ENCODE results near the gene GPSM3.

GPSM3 gene

GRCh38 chr6:32223258-32224235, 31.1 kb upstream of the GPSM3 start, which contains the start of gene NOTCH4:
Gene NOTCH4 (minus strand): TSS chr6:32224067. CDS start chr6:32223928, 139 bp downstream.
- no peak for TF ChIP-seq CTCF (IDR thresholded peaks at IDR 0.05; ENCODE audit: low read depth, low read length)
- no peak within 1 kb of the TSS for H3K4me3 ChIP-seq (ENCODE audit: low read depth, low read length)

DNA sequence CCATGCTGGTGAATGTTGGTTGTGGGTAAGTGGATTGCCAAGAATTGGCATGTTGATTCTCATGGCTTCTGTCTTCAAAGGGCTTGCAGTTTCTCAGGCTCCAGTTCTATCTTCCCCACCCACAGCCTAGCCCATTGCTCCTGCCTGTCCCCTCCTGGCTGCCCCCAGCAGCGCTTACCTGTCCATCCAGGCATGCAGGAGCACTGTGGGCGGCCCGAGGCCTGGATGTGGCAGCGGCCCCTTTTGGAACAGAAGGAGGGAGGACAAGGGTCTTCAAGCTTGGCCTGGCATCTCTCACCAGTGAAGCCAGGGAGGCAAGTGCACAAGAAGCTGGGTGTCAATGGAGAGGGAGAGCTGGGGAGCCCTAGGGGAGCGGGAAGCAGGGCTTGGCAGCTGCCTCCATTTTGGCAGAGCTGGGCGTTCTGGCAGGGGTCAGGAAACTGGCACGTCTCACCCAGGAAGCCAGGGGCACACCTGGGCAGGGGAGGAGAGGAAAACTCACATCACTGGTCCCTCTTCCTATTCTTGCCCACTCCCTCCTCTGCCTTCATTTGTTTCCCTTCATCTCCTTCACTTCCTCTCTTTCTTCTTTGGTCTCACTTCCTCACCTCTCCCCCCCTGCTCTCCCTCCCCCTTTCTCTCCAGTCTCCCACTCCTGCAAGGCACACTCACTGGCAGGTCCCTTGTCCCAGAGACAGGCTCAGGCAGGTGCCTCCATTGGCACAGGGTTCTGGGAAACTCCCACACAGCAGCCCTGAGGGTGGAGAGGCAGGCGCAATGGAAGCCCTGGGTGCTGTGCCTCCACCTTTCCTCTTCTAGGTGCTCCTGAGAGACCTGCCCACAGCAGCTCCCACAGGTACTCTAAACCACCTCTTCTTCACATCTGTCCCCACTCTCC, 30.1 kb upstream of the GPSM3 start:
- no peaks in the 10 kb centered on the region for H3K36me3 ChIP-seq
- no peak for DNase-seq
- H3K27me3 ChIP-seq: peaks cover 28% of the 10 kb centered on the region
- TF ChIP-seq CTCF (IDR thresholded peaks at IDR 0.05; ENCODE audit: low read depth, low read length): no peak
- no peak overlapping the region for H3K4me3 ChIP-seq (ENCODE audit: low read depth, low read length)
- no peaks in the 10 kb centered on the region for H3K9me3 ChIP-seq
- no peaks in the 10 kb centered on the region for H3K4me1 ChIP-seq

More at GRCh38 chr6:32223258-32224235, 31.1 kb upstream of the GPSM3 start, which contains the start of gene NOTCH4:
- H3K4me1 ChIP-seq: no peaks in the 10 kb centered on the region
- no peaks in the 10 kb centered on the region for H3K9me3 ChIP-seq
- DNase-seq: no peak
- H3K36me3 ChIP-seq: no peaks in the 10 kb centered on the region
- H3K27me3 ChIP-seq: peaks cover 28% of the 10 kb centered on the region

- Histone ChIP-seq H3K9me3 (no peaks in the 10 kb centered on the region), H3K4me3 (ENCODE audit: low read depth, low read length) (no peak overlapping the region), H3K4me1 (no peaks in the 10 kb centered on the region), H3K36me3 (no peaks in the 10 kb centered on the region), H3K27me3 (peaks cover 32% of the 10 kb centered on the region)
- TF ChIP-seq CTCF (IDR thresholded peaks at IDR 0.05; ENCODE audit: low read depth, low read length): no peak
- DNase-seq: no peak
Observed at GRCh38 chr6:32220021-32220420, 27.6 kb upstream of the GPSM3 start.

- H3K4me1 ChIP-seq: no peaks in the 10 kb centered on the region
- no peak for DNase-seq
- no peaks in the 10 kb centered on the region for H3K9me3 ChIP-seq
- H3K4me3 ChIP-seq (ENCODE audit: low read depth, low read length): no peak overlapping the region
- no peak for TF ChIP-seq CTCF (IDR thresholded peaks at IDR 0.05; ENCODE audit: low read depth, low read length)
- peaks cover 32% of the 10 kb centered on the region for H3K27me3 ChIP-seq
- no peaks in the 10 kb centered on the region for H3K36me3 ChIP-seq
Observed at GRCh38 chr6:32218167-32218566, 25.7 kb upstream of the GPSM3 start.

- DNase-seq: no peak
- no peaks in the 10 kb centered on the region for H3K4me1 ChIP-seq
- H3K27me3 ChIP-seq: peaks cover 22% of the 10 kb centered on the region
- no peak overlapping the region for H3K4me3 ChIP-seq (ENCODE audit: low read depth, low read length)
- TF ChIP-seq CTCF (IDR thresholded peaks at IDR 0.05; ENCODE audit: low read depth, low read length): no peak
- H3K36me3 ChIP-seq: no peaks in the 10 kb centered on the region
- no peaks in the 10 kb centered on the region for H3K9me3 ChIP-seq
Observed at GRCh38 chr6:32216998-32217397, 24.6 kb upstream of the GPSM3 start.

Data from BE2C (cell line).